VCaP (cell line): Measurements from ENCODE around the gene TBX5.
"Not testable (repeated sequence)": the region's sequence is repeated elsewhere in the genome, so short reads cannot be mapped to it uniquely, and the experiment has no call there.

Experiments used
- H3K27ac ChIP-seq: fragments of 450-650 bp; 2 replicates; pipeline ENCODE4 v1.5.1; 2017
- TF ChIP-seq, protein P1 (sequence below): fragments of 450-650 bp; conservative IDR thresholded peaks from 2 replicates; pipeline ENCODE4 v1.5.1; 2017; ENCODE audit warnings: mild to moderate bottlenecking, moderate library complexity

Gene TBX5

DNA sequence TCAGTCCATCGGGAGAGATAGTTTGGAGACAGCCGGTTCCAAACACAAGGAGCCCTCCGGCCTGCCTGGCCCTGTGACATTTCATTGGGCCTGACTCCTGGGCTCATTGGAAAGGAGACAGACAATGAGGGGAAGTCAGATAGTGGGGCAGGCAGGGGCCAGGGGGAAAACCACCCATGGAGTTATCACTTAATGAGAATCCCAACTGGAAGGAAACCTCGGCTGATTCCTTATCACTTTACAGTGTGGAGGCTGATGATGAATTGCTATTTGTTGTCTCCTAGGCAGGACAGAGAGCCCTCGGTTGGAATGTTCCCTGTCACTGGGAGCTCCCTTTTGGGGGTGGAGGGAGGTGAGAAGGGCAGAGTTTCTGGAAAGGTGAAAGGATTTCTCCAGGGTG lies 44.4 kb downstream of the TBX5 start:
- TF ChIP-seq, protein P1, sequence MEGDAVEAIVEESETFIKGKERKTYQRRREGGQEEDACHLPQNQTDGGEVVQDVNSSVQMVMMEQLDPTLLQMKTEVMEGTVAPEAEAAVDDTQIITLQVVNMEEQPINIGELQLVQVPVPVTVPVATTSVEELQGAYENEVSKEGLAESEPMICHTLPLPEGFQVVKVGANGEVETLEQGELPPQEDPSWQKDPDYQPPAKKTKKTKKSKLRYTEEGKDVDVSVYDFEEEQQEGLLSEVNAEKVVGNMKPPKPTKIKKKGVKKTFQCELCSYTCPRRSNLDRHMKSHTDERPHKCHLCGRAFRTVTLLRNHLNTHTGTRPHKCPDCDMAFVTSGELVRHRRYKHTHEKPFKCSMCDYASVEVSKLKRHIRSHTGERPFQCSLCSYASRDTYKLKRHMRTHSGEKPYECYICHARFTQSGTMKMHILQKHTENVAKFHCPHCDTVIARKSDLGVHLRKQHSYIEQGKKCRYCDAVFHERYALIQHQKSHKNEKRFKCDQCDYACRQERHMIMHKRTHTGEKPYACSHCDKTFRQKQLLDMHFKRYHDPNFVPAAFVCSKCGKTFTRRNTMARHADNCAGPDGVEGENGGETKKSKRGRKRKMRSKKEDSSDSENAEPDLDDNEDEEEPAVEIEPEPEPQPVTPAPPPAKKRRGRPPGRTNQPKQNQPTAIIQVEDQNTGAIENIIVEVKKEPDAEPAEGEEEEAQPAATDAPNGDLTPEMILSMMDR = no peak
- no peak overlapping the region for H3K27ac ChIP-seq

DNA sequence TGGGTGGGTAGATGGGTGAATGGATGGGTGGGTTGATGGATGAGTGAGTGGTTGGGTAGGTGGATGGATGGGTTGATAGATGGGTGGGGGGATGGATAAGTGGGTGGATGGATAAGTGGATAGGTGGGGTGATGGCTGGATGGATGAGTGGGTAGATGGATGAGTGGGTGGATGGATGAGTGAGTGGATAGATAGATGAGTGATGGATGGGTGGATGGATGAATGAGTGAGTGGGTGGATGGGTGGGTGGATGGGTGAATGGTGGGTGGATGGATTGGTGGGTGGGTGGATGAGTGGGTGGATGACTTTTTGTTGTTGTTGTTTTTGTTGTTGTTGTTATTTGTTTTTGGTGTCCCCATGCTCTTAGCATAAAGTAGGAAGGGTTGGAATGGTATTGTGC lies 45.5 kb downstream of the TBX5 start:
- TF ChIP-seq, protein P1 = no peak
- H3K27ac ChIP-seq = no peak overlapping the region

- H3K27ac ChIP-seq = no peak overlapping the region
- TF ChIP-seq, protein P1 = no peak
Measured at GRCh38 chr12:114355389-114356088, 50.4 kb downstream of the TBX5 start.

DNA sequence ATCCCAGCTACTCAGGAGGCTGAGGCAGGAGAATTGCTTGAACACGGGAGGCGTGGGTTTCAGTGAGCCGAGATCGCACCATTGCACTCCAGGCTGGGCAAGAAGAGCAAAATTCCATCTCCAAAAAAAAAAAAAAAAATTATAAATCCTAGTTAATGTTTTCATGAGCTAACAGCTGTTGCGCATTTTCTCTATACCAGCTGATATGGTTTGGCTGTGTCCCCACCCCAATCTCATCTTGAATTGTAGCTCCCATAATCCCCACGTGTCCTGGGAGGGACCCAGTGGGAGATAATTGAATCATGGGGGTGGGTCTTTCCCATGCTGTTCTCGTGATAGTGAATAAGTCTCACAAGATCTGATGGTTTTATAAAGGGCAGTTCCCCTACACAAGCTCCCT lies 56.7 kb downstream of the TBX5 start:
- H3K27ac ChIP-seq = not testable (repeated sequence)

- no peak overlapping the region for H3K27ac ChIP-seq
- TF ChIP-seq, protein P1 = no peak
Measured at GRCh38 chr12:114347861-114348260, 58.1 kb downstream of the TBX5 start.

DNA sequence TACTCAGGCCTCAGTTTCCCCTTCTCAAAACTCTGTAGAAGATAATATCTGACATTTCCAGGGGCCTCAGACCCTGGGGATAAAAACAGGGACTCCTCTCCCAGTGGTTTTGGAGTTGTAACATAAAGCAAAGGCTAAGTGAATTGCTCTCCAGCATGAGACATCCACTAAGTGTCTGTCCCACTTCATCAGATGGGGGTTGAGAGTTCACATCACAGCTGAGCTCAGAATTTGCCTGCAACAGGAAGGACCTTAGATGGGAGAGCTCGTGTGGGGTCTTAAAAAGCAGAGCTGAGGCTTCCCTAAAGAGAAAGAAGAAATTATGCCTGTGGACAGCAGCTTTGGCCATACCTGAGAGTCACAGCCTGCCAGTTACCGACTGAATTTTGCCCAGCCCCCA lies 61.1 kb downstream of the TBX5 start:
- H3K27ac ChIP-seq = no peak overlapping the region
- TF ChIP-seq, protein P1 = no peak

GRCh38 chr12:114344303-114344663 lies 61.7 kb downstream of the TBX5 start:
- H3K27ac ChIP-seq = no peak overlapping the region
- TF ChIP-seq, protein P1 = no peak

DNA sequence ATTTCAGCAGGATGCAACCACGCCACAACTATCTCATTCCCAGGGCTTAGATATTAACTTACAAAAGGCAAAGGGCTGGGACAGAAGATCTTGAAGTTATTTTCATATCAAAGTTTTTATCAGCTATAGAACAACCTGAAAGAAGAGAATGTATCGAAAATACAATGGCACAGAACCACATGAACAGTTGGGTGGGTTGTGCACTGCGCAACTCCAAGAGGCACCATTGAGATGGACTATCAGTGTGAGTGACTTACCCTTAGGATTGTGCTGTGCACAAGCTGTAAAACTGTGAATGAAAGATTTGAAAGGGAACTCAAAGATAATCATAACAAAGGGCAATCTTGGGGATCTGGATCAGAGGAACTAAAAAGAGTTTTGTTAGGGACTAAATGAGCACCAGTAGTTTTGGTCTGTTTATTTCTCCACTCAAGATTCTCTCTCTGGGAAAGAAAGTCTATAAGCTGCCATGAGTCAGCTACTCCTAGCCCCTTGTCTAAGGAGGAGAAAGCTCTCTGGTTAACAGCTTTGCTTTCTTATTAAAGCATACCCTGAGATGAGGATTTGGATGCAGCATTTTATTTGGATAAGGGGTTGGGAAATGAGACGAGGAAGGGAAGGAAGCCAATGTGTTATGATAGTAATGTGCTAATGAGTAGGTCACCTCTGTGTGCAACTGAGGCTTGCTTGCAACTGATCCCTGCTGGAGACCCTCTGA lies 62.2 kb downstream of the TBX5 start:
- TF ChIP-seq, protein P1 = no peak
- H3K27ac ChIP-seq = no peak overlapping the region
